Naive B cell (primary cell): ENCODE data around the gene SHH. TPM values are rescaled to one million over a fixed set of nuclear protein-coding genes. Genes with fewer than 3 reads are reported as not detected.

Experiments
- ATAC-seq, 2 donors: fragments of 150-1000 bp; cut with Tn5 transposase; 2 replicates each; pipeline ENCODE4 v1.10.0; 2021; ENCODE audit warnings: low read depth in 2 of 2, mild to moderate bottlenecking in 2 of 2, moderate library complexity in 2 of 2
- DNase-seq: peaks from one replicate; pipeline ENCODE4 v3.0.0; 2022
- H3K27ac Mint-ChIP-seq, 6 donors: one replicate each; pipeline ENCODE4 v1.8.0; 2020 to 2022; ENCODE audit warnings: mild to moderate bottlenecking in 6 of 6, mixed read lengths in 6 of 6, moderate library complexity in 5 of 6, inconsistent platforms in 2 of 6
- H3K27me3 Mint-ChIP-seq, 3 donors: one replicate each; pipeline ENCODE4 v1.8.0; 2021 to 2022; ENCODE audit warnings: mixed read lengths in 3 of 3, mild to moderate bottlenecking in 1 of 3
- H3K36me3 Mint-ChIP-seq, 2 donors: one replicate each; pipeline ENCODE4 v1.8.0; 2020 to 2022; ENCODE audit warnings: mixed read lengths in 2 of 2, inconsistent platforms in 1 of 2, mild to moderate bottlenecking in 1 of 2
- H3K4me1 Mint-ChIP-seq, 3 donors: one replicate each; pipeline ENCODE4 v1.8.0; 2020 to 2022; ENCODE audit warnings: mixed read lengths in 3 of 3, inconsistent platforms in 1 of 3, mild to moderate bottlenecking in 1 of 3, moderate library complexity in 1 of 3
- H3K4me3 Mint-ChIP-seq, 8 donors: one replicate each; pipeline ENCODE4 v1.8.0; 2020 to 2022; ENCODE audit warnings: mild to moderate bottlenecking in 8 of 8, mixed read lengths in 8 of 8, moderate library complexity in 8 of 8, inconsistent platforms in 2 of 8
- H3K9me3 Mint-ChIP-seq, 7 donors: one replicate each; pipeline ENCODE4 v1.8.0; 2020 to 2022; ENCODE audit warnings: mixed read lengths in 7 of 7, mild to moderate bottlenecking in 5 of 7, inconsistent platforms in 2 of 7, moderate library complexity in 1 of 7
- polyA plus RNA-seq, 6 donors: library from polyadenylated mRNA; unstranded; fragments of 300-500 nt; fragmentation: Illumina TruSeq; gene quantifications; one replicate each; pipeline ENCODE4 v1.2.3, GENCODE V29; 2021; ENCODE audit warnings: low read depth in 6 of 6

The SHH gene
- polyA plus RNA-seq, 6 donors from 2014 or later: 0.17 TPM; not detected in 5

DNA sequence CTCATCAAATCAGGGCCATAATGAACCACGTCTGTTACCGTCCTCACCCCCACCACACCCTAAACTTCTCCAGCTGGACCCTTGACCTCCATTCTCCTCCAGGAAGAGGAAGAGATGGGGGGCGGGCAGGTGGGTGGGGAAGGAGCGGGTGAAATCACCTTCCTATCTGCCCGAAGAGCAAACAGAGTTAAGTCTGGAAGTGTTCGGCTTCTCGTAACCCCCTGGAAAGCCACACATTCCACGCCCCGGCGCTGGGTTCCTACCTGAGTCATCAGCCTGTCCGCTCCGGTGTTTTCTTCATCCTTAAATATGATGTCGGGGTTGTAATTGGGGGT is 736 bp downstream of the SHH start:
- H3K27me3 Mint-ChIP-seq: peaks cover 44 to 87% (median 78%) of the 10 kb centered on the region in 3 donors
- peak overlapping the region in 5 of 8 donors; percentile 22 to 69 (median 36) for H3K4me3 Mint-ChIP-seq
- no peak for DNase-seq

DNA sequence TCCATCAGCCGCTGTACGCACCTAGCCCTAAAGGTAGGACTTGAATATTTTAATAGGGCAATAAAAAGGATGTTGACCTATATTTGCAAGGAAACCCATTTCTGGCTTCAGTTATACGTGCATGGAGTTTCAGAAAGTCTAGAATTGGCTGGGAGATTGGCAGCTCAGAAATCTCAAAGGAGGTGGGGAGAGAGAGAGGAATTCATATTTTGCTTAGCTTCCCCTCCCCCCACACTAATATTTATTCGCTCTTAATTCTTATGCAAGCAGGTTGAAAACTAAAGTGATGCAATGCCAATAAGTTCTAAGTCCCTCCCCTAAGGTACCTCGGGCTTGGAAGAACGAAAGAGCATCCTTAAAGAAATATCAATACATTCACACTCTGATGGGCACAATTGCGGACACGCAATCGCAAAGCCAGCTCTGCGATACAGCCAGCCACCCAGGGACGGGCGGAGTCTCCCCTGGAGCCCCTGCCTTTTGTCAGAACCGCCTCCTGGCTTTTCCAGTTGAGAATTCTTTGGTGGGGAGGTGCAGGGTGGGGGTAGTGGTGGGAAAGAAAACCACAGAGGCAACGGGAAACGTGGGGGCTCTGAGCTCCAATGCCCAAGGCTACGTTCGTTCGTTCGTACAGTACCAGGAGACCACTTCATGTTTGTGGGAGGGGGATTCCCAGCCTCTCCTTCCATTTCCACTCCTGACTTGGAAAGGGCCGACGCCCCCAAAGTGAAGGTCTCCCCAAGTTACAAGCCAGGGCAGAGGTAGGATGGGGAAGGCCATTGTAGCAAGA is 1.3 kb downstream of the SHH start:
- Mint-ChIP-seq H3K27ac (peak overlapping the region in 1 of 6 donors; percentile 57), H3K27me3 (peaks cover 47 to 87% (median 77%) of the 10 kb centered on the region in 3 donors), H3K36me3 (peaks cover 0 to 7% of the 10 kb centered on the region in 2 donors), H3K4me1 (peaks cover 20 to 55% (median 49%) of the 10 kb centered on the region in 3 donors), H3K4me3 (peak overlapping the region in 5 of 8 donors; percentile 21 to 51 (median 37)), H3K9me3 (no peaks in the 10 kb centered on the region)
- ATAC-seq: no peak
- DNase-seq: no peak

More for the DNA sequence above, 736 bp downstream of the SHH start:
- H3K4me1 Mint-ChIP-seq: peaks cover 20 to 49% (median 44%) of the 10 kb centered on the region in 3 donors
- peak overlapping the region in 2 of 6 donors; percentile 24 to 57 for H3K27ac Mint-ChIP-seq
- ATAC-seq: no peak
- no peaks in the 10 kb centered on the region for H3K9me3 Mint-ChIP-seq
- peaks cover 0 to 7% of the 10 kb centered on the region in 2 donors for H3K36me3 Mint-ChIP-seq

DNA sequence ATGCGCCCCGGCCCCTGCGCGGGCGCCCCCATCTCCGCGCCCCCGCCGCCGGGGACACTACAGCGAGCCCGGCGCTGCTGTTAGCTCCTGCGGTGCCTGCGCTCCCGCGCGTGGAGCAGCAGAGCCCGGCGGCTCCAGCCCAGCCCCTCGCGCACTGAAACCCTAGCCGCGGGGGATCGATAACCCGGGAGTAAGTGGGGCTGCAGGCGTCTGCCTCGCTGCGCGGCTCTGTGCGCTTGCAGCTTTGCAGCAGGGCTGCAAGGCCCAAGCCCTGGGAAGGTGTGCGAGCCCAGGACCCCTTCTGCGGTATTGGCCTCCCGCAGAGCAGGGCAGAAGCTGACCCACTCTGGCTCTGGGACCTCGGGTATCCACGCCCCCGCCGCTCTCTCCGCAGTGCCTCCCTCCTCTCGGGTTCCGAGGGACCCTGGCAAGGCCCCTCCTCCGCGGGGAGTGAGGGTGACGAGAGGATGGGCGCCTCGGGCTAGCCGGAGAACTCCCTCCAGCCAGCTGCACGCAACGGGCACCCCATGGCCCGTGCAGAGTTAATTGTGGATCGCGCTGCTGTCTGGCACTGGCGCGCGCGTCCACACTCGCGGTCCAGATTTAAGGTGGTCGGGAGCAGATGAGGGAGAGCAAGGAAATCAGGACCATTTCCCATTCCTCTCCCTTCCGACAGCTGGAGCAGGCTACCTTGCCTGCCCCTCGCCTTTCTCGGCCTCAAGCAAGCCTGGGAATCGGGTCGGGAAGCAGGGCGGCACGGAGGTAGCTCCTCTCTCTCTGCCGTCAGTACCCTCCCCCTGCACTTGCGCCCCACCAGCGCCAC is 2.1 kb downstream of the SHH start:
- no peak for ATAC-seq
- Mint-ChIP-seq H3K4me1 (peaks cover 14 to 53% (median 42%) of the 10 kb centered on the region in 3 donors), H3K9me3 (no peaks in the 10 kb centered on the region), H3K36me3 (no peaks in the 10 kb centered on the region), H3K27me3 (peaks cover 45 to 79% (median 69%) of the 10 kb centered on the region in 3 donors), H3K27ac (no peak overlapping the region), H3K4me3 (peak overlapping the region in 3 of 8 donors; percentile 21 to 51 (median 29))
- DNase-seq: no peak

DNA sequence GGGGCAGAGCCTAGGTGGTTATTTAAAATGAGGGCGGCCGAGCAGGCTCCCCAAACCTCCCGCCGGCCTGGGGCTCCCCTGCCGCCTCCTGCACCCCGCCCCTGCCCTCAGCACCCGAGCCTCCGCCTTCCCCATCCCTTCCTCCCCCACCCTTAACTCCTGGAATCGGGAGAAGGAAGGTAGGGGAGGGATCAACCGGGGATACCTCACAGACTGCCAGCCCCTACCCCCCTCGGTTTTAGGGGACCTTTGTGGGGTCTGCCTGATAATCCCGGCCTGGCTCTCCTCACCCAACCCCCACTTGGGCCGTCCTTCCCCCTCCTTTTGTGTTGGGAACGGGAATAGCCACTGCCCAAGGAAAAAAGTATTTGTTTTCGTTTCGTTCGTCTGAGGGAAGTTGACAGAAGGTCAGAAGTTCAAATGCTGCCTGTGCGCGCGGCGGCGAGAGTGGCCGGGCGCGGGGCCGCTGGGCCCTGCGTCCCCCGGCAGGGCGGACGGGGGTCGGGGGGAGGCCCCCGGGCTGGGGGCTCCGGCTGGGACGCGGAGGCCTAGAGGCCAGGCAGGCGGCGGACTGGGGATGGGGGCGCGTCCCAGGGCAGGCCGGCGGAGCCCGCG is 2.8 kb downstream of the SHH start:
- peaks cover 14 to 54% (median 41%) of the 10 kb centered on the region in 3 donors for H3K4me1 Mint-ChIP-seq

DNA sequence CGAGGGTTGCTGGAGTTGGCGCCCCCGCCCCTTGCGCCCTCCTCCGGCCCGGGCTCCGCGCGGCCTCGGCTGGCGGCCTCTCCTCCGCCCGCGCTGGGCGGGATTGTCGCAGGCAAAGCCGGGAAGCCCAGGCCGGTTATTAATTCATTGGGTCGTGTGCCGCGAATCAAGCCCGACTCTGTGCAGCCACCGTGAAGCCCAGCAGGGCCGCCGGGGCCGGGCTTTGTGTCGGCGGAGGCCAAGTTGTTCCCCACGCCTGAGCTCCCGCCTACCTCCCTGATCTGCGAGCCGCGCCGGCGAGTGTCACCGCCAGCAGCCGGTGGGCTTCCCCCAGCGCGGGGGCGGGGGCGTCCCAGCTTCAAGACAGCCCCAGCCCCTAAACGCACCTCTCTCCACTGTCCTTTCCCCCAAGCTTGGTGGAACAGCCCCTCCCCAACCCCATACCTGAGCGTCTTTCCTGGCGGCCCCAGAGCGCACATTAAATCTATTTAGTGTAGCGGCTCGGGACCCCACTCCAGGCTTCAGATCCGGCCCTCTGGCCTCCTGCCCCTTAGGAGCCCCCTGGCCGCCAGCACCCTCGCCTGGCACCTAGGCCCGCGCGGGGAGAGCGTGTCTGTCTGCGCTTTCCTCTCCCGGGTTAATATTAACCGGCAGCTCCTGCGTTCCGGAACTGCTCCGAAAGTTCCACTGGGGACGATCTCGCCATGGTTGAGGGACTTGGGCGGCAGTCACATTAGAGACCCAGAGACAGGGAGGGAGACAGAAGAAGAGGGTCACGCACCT is 3.5 kb downstream of the SHH start:
- Mint-ChIP-seq H3K27me3 (peaks cover 42 to 66% (median 62%) of the 10 kb centered on the region in 3 donors), H3K9me3 (no peaks in the 10 kb centered on the region), H3K36me3 (no peaks in the 10 kb centered on the region), H3K4me3 (peak overlapping the region in 3 of 8 donors; percentile 36 to 55 (median 47)), H3K4me1 (peaks cover 16 to 57% (median 41%) of the 10 kb centered on the region in 3 donors), H3K27ac (no peak overlapping the region)
- ATAC-seq: no peak
- no peak for DNase-seq

More for the DNA sequence above, 2.8 kb downstream of the SHH start:
- no peaks in the 10 kb centered on the region for H3K36me3 Mint-ChIP-seq
- H3K4me3 Mint-ChIP-seq: peak overlapping the region in 3 of 8 donors; percentile 36 to 55 (median 47)
- ATAC-seq: no peak
- H3K9me3 Mint-ChIP-seq: no peaks in the 10 kb centered on the region
- peaks cover 46 to 72% (median 66%) of the 10 kb centered on the region in 3 donors for H3K27me3 Mint-ChIP-seq
- no peak for DNase-seq
- no peak overlapping the region for H3K27ac Mint-ChIP-seq

DNA sequence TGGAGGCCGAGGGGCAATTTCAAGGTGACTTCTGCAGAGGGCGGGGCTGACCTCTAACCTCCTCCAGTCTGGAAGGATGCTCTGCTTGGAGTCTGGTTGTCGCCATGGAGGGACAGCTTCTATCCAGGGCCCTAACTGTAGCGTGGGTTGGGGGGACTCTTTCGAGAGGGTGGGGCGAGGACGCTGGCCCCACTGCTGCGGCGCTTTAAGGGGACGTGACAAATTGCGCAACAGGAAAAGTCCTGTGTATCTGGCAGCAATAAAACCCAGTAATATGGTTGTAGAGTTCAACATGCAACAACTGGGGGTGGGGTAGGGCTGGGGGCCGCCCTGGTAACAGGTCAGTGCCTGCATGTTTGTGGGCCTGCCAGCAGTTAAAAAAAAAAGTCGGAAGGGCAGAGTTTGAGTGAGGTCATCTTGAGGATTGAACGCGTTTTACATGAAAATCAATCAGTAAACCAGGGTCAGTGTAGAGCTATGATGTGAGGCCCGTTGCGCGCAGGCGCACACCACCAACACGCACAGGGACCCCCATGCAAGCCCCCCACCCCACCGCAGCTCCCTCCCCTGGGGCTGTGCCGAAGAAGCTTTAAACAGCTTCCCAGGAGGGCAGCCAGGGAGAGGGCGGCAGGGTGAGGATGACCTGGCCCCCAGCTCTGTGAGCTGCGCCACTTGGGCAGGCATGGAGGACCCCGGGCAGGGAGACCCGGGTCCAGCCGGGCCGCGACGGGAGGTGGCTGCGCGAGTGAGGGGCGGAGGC is 4.3 kb downstream of the SHH start:
- peaks cover 43 to 64% (median 60%) of the 10 kb centered on the region in 3 donors for H3K27me3 Mint-ChIP-seq
- DNase-seq: no peak

GRCh38 chr7:155807065-155807671 is 5.1 kb downstream of the SHH start:
- Mint-ChIP-seq H3K4me1 (peaks cover 15 to 52% (median 43%) of the 10 kb centered on the region in 3 donors), H3K9me3 (no peaks in the 10 kb centered on the region), H3K4me3 (peak overlapping the region in 5 of 8 donors; percentile 22 to 88 (median 61)), H3K27ac (no peak overlapping the region), H3K27me3 (peaks cover 44 to 60% (median 57%) of the 10 kb centered on the region in 3 donors), H3K36me3 (no peaks in the 10 kb centered on the region)
- DNase-seq (no peak), ATAC-seq (no peak)

More for the DNA sequence above, 4.3 kb downstream of the SHH start:
- Mint-ChIP-seq H3K36me3 (no peaks in the 10 kb centered on the region), H3K4me1 (peaks cover 19 to 58% (median 47%) of the 10 kb centered on the region in 3 donors), H3K4me3 (peak overlapping the region in 4 of 8 donors; percentile 35 to 88 (median 57)), H3K27ac (no peak overlapping the region), H3K9me3 (no peaks in the 10 kb centered on the region)
- ATAC-seq: no peak

DNA sequence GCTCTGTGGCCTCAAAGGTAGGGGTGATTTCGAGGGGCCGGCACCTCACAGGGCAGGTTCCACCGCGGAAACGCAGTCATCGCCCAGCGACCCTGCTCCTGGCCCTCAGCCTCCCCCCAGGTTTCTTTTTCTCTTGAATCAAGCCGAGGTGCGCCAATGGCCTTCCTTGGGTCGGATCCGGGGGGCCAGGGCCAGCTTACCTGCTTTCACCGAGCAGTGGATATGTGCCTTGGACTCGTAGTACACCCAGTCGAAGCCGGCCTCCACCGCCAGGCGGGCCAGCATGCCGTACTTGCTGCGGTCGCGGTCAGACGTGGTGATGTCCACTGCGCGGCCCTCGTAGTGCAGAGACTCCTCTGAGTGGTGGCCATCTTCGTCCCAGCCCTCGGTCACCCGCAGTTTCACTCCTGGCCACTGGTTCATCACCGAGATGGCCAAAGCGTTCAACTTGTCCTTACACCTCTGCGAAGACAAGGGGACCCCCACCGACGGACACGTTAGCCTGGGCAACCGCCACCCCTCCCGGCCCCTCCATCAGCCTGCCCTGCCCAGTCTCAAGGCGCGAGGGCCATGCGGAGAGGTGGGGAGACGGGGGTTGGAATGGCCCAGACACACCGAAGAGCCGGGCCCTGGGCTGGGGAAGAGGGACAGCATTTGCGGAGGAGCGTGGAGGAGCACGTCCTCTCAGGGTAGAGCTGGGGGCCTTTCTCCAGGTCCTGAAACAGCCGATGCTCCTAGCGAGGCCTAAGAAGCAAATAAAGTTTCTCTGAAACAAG is 6.0 kb downstream of the SHH start:
- Mint-ChIP-seq H3K27me3 (peaks cover 38 to 55% (median 54%) of the 10 kb centered on the region in 3 donors), H3K9me3 (no peaks in the 10 kb centered on the region), H3K36me3 (no peaks in the 10 kb centered on the region), H3K27ac (no peak overlapping the region), H3K4me3 (peak overlapping the region; percentile 22 to 88 (median 67)), H3K4me1 (peaks cover 11 to 43% (median 36%) of the 10 kb centered on the region in 3 donors)
- ATAC-seq (no peak), DNase-seq (no peak)

GRCh38 chr7:155805826-155806095 is 6.5 kb downstream of the SHH start:
- DNase-seq (no peak), ATAC-seq (no peak)
- H3K27me3 Mint-ChIP-seq: peaks cover 40 to 55% (median 54%) of the 10 kb centered on the region in 3 donors
- no peaks in the 10 kb centered on the region for H3K36me3 Mint-ChIP-seq
- peaks cover 11 to 38% (median 36%) of the 10 kb centered on the region in 3 donors for H3K4me1 Mint-ChIP-seq
- no peaks in the 10 kb centered on the region for H3K9me3 Mint-ChIP-seq
- H3K4me3 Mint-ChIP-seq: peak overlapping the region in 5 of 8 donors; percentile 6 to 88 (median 70)
- no peak overlapping the region for H3K27ac Mint-ChIP-seq

- no peak overlapping the region for H3K27ac Mint-ChIP-seq
- DNase-seq (peak; percentile 46), ATAC-seq (peak; percentile 64 to 74)
- H3K4me3 Mint-ChIP-seq: peak overlapping the region; percentile 58 to 90 (median 86)
- H3K4me1 Mint-ChIP-seq: peaks cover 11 to 36% (median 35%) of the 10 kb centered on the region in 3 donors
- no peaks in the 10 kb centered on the region for H3K9me3 Mint-ChIP-seq
- H3K36me3 Mint-ChIP-seq: no peaks in the 10 kb centered on the region
- peaks cover 41 to 56% (median 56%) of the 10 kb centered on the region in 3 donors for H3K27me3 Mint-ChIP-seq
Measured at GRCh38 chr7:155804897-155805825, 7.1 kb downstream of the SHH start.
